GM21528 (cell line): ENCODE data around the gene KIAA1671.

Source experiments
- ATAC-seq: cut with Tn5 transposase; IDR thresholded peaks from one replicate; pipeline ENCODE4 v1.9.1; 2021; ENCODE audit warnings: mild to moderate bottlenecking, moderate library complexity; ENCODE audit not compliant: unreplicated experiment, low FRiP score

KIAA1671 gene

GRCh38 chr22:25032066-25032465 lies 79.5 kb downstream of the KIAA1671 start:
- no peak for ATAC-seq

- ATAC-seq, result no peak
Observed at GRCh38 chr22:25035715-25036114, 83.2 kb downstream of the KIAA1671 start.

DNA sequence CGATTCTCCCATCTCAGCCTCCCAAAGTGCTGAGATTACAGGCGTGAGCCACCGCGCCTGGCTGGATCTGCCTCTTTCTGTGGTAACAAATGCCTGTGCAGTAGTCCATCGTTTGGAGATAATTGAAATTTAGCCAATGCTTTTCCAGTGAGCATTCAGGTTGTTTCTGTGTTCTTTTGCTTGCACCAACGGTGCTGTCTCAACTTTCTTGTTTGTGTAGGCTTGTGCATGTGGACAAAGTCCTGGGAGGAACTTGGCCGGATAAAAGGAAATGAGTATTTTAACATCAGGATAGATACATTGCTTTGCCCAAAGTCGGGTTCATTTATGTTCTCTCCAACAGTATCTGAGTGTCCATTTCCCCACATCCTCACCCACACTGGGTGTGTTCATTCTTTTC lies 85.7 kb downstream of the KIAA1671 start:
- ATAC-seq, result no peak

DNA sequence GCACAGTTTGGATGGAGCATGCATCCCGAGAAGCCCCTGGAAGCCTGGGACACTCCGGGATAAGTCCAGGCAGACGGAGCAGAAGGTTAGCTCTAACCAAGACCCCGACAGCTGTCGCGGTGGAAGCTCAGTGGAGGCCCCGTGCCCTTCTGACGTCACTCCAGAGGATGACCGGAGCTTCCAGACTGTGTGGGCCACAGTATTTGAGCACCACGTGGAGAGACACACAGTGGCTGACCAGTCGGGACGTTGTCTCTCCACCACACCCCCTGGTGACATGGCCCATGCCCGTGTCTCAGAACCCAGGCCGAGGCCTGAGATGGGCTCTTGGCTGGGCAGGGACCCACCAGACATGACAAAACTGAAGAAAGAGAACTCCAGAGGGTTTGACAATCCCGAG lies 86.3 kb downstream of the KIAA1671 start:
- ATAC-seq, result no peak

GRCh38 chr22:25039255-25039654 lies 86.7 kb downstream of the KIAA1671 start:
- no peak for ATAC-seq

DNA sequence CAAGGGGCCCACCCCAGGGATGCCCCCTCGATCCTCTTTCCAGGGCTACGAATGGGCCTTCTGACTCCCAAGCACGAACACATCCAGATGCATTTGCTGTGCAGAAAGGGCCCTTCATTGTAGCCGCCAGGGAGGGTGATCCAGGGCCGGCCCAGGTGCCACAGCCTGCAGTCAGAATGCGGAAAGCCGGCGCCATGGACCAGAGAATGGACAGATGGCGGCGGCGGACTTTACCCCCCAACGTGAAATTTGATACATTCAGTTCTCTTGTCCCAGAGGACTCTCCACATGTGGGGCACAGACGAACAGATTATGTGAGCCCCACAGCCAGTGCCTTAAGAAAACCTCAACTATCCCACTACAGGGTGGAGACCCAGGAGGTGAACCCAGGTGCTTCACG lies 87.2 kb downstream of the KIAA1671 start:
- ATAC-seq, result no peak

DNA sequence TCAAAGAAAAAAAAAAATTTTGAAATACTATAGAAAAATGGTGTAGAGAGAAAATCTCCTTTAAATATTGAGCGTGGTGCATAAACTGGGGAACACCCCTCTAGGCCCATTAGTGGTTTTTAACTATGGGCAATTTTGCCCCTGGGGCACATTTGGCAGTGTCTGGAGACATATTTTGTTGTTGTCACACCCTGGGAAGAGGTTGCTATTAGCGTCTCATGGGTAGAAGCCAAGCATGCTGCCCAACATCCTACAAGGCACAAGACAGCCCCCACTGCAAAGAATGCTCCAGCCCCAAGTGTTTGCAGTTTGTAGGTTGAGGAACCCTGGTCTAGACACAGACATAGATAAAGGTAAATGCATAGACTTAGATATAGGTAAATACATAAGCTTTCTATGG lies 92.6 kb downstream of the KIAA1671 start:
- ATAC-seq, result no peak

- ATAC-seq, result no peak
Observed at GRCh38 chr22:25048071-25048470, 95.6 kb downstream of the KIAA1671 start.

DNA sequence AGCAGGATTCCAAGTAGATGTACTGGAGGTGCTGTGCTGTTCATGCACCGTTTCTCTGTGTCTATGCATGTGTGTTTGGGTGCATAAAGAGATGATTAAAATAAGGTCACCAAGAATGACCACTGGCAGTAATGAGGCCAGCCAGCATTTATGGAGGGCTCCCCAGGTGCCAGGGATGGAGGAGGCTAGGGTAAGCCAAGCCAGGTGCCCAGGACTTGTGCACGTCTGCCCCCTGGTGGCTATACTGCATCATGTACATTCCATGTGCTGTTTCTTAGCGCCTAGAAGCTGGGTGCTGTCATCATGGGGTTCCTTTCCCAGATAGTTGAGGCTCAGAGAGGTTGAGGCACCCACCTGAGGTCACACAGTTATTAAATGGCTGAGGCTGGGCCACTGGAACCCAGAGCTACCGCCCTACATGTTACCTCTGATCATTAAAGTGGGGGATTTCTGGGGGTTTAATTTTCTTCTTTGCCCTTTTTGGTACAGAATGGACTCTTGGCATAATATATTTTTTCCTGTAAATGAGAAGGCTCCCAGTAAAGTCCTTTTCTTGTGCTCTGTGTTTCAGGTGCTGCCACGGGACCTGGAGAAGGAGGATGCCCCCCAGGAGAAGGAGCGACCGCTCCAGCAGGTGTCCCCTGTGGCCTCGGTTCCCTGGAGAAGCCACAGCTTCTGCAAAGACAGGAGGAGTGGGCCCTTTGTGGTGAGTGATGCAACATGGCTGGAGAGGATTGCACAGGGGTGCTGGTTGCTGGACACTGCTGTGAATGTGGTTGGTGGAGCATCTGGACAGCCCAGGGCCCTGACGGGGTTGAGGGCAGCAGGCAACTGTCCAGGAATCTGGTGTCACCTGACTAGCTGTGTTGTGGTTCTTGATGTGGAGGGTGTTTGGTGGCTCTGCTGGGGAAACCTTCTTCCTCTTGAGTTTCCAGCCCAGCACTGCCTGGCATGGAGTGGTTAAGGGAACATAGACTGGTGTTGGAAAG lies 96.4 kb downstream of the KIAA1671 start:
- ATAC-seq, result no peak

- no peak for ATAC-seq
Observed at GRCh38 chr22:25049770-25050169, 97.3 kb downstream of the KIAA1671 start.

DNA sequence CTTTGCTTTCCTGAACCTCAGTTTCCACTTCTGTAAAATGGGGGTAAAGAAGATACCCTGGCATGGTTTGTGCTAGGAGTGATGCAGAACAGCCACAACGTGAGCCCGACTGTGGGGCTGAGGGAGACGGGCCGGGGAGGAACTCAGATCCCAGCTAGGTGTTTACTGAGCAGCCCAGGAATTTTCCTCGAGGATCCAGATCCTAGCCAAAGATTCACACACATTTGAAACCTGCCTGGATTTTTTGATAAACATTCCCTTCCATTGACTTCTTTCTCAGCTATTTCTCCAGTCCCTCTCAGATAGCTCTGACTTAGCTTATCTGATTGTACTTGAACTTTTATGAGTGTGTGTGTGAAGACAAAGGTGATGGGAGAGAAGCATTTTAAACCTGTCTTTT lies 98.0 kb downstream of the KIAA1671 start:
- no peak for ATAC-seq

DNA sequence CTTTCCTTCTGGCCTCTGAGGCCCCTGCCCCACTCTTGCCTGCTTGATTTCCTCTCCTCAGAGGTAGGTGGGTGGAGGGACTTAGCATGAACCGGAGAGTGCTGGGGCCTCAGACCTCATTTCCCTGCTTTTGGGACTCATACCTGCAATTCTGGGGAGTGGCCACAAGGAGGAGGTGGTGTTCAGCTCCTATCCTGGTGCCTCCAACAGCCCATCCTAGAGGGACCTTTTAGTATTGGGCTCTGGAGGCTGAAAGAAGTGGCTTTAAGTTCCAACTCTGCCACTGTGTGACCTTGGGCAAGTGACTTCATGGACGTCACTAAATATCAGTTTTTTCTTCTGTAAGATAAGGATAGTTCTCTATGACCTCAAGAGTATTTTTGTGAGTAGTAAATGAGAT lies 98.6 kb downstream of the KIAA1671 start:
- ATAC-seq, result no peak

DNA sequence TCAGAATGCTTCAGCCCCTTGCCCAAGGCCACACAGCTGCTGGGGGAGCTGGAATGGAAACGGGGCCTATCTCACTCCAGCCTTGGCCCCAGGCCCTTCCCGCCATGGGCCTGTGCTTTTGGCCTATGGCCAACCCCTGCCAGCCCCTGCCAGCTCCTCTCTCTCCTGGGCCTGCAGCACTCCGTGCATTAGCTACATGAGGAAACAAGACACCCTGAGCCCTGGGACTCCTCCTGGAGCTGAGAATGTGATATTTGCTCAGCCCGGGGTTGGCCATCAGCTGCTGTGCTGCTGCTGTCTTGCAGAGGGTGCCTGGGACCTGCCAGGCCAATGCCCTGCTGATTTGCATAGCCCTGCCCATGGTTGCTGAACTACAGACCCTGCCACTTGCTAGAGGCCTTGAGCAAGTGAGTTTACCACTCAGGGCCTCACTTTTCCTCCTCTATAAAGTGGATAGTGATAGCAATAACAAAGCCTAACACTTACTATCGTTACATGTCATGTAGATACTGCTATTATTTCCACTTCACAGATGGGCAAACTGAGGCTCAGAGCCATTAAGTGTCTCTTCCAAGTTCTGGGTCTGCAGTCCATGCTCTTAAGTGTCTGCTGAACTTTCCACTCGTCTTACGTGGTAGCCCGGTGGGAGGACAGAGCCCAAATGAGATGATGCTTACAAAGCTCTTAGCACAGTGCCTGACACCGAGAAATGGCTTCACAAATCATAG lies 99.6 kb downstream of the KIAA1671 start:
- ATAC-seq, result no peak

DNA sequence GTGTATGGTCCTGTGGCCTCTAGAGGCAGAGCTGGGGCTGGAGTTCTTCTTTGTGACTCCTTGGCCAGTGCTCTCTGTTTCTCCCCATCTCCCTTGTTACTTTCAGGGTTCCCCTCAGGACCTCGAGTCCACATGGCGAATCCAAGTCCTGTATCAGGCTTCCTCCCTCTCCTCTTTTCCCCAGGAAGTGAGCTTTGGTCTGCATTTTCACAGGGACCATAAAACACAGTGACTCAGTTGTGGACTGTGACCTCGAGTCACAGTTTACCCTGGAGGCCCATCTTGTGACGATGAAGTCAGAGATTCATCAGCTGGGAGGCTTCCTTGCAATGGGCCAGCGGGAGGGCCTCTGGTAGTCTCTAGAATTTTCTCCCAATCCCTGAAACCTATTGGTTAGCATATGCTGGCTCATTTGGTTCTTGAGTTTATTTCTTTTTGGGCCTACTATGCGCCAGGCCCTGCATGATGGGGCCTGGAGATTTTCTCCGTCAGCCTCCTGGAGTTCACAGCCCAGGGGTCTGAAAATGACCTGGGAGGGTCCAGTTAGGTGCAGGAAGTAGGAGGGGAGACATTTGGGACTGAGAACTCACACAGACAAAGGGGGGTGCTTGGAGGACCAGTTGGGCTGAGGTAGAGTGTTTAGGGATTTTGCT lies 100.8 kb downstream of the KIAA1671 start:
- no peak for ATAC-seq

DNA sequence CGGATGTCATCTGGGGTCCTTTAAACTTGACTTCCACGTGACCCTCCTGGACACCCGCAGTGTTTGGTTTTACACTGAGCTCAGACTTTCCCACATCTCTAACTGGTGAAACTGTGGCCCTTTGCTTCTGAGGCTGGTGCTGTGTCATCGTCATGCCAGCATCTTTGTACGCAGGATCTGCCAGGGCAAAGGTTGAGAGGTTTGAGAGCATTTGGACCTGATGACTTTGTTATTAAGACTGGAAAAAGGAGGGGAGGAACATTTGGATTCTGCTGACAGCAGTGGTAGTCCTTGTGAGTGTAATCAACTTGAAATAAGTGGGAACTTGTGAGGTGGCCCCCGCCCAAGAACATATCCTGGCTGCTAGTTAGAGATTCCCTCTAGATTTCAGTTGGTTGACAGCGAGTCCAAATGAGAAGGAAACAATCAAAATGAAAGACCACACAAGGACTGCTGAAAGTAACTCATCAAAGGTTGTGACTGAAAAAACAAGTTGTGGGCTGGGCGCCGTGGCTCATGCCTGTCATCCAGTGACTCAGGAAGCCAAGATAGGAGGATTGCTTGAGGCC lies 102.5 kb downstream of the KIAA1671 start:
- ATAC-seq, result no peak

- no peak for ATAC-seq
Observed at GRCh38 chr22:25057013-25057881, 104.7 kb downstream of the KIAA1671 start.

GRCh38 chr22:25059438-25059837 lies 106.9 kb downstream of the KIAA1671 start:
- ATAC-seq, result no peak

GRCh38 chr22:25060522-25061071 lies 108.1 kb downstream of the KIAA1671 start:
- no peak for ATAC-seq

- no peak for ATAC-seq
Observed at GRCh38 chr22:25061134-25061533, 108.6 kb downstream of the KIAA1671 start.
